Right atrium auricular region (tissue), 2 donors: ENCODE measurements around the gene ADGRL3. TPM values are rescaled to one million over a fixed set of nuclear protein-coding genes. Genes with fewer than 3 reads are reported as not detected.

Experiments
- DNase-seq: peaks from one replicate; pipeline ENCODE4 v3.0.0-alpha.2; 2019; ENCODE audit warnings: low spot score
- H3K27ac ChIP-seq, 2 donors: fragments of 200-600 bp; sonication (generic); 1 replicate in 1 of 2; 2 replicates in 1 of 2; pipeline ENCODE4 v1.5.1; 2016 to 2019
- H3K27me3 ChIP-seq, 2 donors: fragments of 200-600 bp; sonication (generic); one replicate each; pipeline versions ENCODE4 v1.5.1 to v1.6.0; 2017 to 2019
- H3K36me3 ChIP-seq: fragments of 200-600 bp; sonication (generic); one replicate; pipeline ENCODE4 v1.5.1; 2016
- H3K4me1 ChIP-seq, 2 donors: fragments of 200-600 bp; sonication (generic); one replicate each; pipeline versions ENCODE4 v1.5.1 to v1.6.0; 2017 to 2019
- H3K4me3 ChIP-seq, 2 donors: fragments of 200-600 bp; sonication (generic); 1 replicate in 1 of 2; 2 replicates in 1 of 2; pipeline ENCODE4 v1.5.1; 2017 to 2019; ENCODE audit warnings: mild to moderate bottlenecking in 1 of 2, moderate library complexity in 1 of 2
- H3K9me3 ChIP-seq, 2 donors: fragments of 200-600 bp; sonication (generic); one replicate each; pipeline ENCODE4 v1.5.1; 2019
- total RNA-seq, 2 donors: library from RNA; depleted of rRNA; stranded (reverse); fragments of >200 nt; gene quantifications; one replicate each; pipeline ENCODE4 v1.1.0, GENCODE V29; 2016
- TF ChIP-seq, protein P1 (sequence below), 2 donors: fragments of 200-600 bp; sonication (generic); IDR thresholded peaks; one replicate each; pipeline ENCODE4 v1.5.1; 2019; ENCODE audit warnings: antibody characterized with exemption in 2 of 2

ADGRL3 gene
- total RNA-seq, 2 donors from 2014 or later: 0.86 to 1.9 TPM

DNA sequence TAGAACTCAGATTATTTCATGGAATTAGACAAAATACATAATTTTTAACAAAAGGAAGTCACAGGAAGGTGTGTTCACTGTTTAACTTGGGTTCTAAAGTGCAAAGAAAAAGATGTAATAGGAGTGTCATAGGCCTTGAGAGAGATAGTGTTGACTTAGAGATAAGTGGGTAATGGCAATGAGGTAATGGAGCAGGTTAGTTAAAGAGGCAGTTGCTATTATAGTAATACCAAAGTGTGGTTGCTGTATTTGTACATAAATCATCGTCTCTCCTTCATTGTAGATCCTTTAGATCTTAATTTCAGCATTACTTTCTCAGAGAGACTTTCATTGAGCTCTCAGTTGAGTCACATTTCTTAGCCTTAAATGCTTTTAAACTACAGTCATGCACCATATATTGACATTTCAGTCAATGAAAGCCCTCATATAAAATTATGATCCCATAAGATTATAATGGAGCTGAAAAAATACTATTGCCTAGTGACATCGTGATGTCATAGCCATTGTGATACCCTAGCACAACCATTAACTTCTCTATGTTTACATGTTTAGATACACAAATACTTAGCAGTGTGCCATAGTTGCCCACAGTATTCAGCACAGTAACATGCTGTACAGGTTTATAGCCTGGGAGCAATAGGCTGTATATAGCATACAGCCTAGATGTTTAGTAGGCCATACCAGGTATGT lies 245.4 kb downstream of the ADGRL3 start:
- no peaks in the 10 kb centered on the region for H3K4me1 ChIP-seq

DNA sequence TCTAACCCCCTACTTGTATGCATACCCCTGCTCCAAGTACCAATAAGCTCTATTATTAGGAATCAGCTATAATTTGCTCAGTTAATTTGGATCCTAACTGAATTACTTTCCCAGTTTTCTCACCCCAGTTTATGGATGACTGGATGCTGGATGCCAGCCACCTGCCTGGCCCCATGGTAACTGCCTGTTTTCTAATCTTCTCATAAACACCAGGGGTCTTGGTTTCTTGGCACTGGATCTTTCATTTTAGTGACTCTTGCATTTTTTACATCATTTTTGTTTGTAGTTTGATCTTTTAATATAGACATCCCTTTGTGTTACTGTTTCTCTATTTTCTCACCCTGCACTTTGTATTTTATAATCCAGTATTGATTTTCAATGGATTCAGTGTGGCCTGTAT lies 246.8 kb downstream of the ADGRL3 start:
- Histone ChIP-seq H3K4me1 (no peaks in the 10 kb centered on the region), H3K4me3 (no peak overlapping the region), H3K27ac (no peak overlapping the region), H3K9me3 (no peaks in the 10 kb centered on the region), H3K36me3 (no peaks in the 10 kb centered on the region), H3K27me3 (no peaks in the 10 kb centered on the region)
- TF ChIP-seq, protein P1, sequence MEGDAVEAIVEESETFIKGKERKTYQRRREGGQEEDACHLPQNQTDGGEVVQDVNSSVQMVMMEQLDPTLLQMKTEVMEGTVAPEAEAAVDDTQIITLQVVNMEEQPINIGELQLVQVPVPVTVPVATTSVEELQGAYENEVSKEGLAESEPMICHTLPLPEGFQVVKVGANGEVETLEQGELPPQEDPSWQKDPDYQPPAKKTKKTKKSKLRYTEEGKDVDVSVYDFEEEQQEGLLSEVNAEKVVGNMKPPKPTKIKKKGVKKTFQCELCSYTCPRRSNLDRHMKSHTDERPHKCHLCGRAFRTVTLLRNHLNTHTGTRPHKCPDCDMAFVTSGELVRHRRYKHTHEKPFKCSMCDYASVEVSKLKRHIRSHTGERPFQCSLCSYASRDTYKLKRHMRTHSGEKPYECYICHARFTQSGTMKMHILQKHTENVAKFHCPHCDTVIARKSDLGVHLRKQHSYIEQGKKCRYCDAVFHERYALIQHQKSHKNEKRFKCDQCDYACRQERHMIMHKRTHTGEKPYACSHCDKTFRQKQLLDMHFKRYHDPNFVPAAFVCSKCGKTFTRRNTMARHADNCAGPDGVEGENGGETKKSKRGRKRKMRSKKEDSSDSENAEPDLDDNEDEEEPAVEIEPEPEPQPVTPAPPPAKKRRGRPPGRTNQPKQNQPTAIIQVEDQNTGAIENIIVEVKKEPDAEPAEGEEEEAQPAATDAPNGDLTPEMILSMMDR (IDR thresholded peaks at IDR 0.05): no peak
- DNase-seq: no peak

More for the DNA sequence above, 245.4 kb downstream of the ADGRL3 start:
- TF ChIP-seq, protein P1 (IDR thresholded peaks at IDR 0.05): no peak
- H3K36me3 ChIP-seq: no peaks in the 10 kb centered on the region
- no peak overlapping the region for H3K27ac ChIP-seq
- DNase-seq: no peak
- H3K9me3 ChIP-seq: no peaks in the 10 kb centered on the region
- no peak overlapping the region for H3K4me3 ChIP-seq
- no peaks in the 10 kb centered on the region for H3K27me3 ChIP-seq

DNA sequence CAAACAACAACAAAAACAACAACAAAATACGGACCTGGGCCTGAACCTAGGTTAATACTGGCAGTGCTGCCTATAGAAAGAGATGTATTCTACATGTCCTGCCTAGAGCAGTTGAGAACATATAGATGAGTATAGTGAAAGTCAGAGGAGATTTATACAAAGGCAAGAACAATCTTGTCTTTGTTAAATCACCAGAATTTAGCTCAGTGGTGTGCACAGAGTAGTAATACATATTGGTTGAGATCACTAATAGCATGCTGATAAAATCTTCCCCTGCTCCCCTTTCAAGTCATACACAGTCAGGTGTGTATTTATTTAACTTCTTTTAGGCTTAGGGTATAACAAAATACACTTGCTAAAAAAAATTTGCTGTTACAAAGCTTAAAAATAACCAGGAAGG lies 247.8 kb downstream of the ADGRL3 start:
- no peaks in the 10 kb centered on the region for H3K9me3 ChIP-seq
- no peak overlapping the region for H3K27ac ChIP-seq
- H3K27me3 ChIP-seq: no peaks in the 10 kb centered on the region
- no peak overlapping the region for H3K4me3 ChIP-seq
- DNase-seq: no peak
- TF ChIP-seq, protein P1 (IDR thresholded peaks at IDR 0.05): no peak
- H3K36me3 ChIP-seq: no peaks in the 10 kb centered on the region
- no peaks in the 10 kb centered on the region for H3K4me1 ChIP-seq

DNA sequence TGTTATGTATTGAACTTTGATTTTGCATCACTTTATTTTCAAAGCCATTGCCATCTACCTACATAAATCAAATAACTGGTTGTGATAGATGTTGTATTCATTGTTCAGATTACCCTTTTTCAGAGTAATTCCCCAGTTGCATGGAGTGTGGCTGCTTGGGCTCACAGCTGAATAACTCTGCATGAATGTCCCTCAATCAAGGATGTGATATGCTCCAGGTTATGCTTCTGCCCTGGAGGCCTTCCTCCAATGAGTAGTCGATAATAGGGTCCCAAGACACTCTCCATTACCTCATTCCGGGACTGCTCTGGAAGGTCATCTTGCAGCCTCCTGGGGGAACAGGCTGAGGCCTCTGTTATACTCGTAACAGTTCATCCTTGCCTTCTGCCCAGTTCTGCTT lies 251.8 kb downstream of the ADGRL3 start:
- Histone ChIP-seq H3K4me3 (no peak overlapping the region), H3K9me3 (no peaks in the 10 kb centered on the region), H3K27me3 (no peaks in the 10 kb centered on the region), H3K4me1 (no peaks in the 10 kb centered on the region), H3K27ac (no peak overlapping the region), H3K36me3 (no peaks in the 10 kb centered on the region)
- DNase-seq: no peak
- TF ChIP-seq, protein P1 (IDR thresholded peaks at IDR 0.05): no peak

DNA sequence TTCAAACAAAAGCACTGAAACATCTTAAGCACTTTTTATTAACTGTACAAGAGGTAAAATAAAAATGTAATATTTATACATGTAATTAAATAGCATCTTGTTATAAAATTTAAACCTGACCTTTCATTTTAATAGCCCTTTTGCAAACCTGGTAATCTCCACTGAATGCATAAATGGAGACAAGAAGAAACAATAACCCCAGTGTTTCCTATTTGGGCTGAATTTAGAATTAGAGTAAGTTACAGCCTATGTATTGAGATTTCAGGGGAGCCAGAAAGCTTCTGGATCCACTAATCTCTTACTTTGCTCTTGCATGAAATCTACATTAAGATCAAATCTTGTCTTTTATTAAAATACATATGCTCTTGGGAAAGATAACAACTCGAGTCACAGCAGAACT lies 261.8 kb downstream of the ADGRL3 start:
- Histone ChIP-seq H3K27me3 (no peaks in the 10 kb centered on the region), H3K9me3 (no peaks in the 10 kb centered on the region), H3K36me3 (no peaks in the 10 kb centered on the region), H3K27ac (no peak overlapping the region), H3K4me3 (no peak overlapping the region), H3K4me1 (no peaks in the 10 kb centered on the region)
- TF ChIP-seq, protein P1 (IDR thresholded peaks at IDR 0.05): no peak
- no peak for DNase-seq
